Left lung (tissue), 10 donors: ENCODE data around the gene MAP1LC3B2. TPM values are rescaled to one million over a fixed set of nuclear protein-coding genes. Genes with fewer than 3 reads are reported as not detected.
A peak's percentile ranks its signal among the peaks of the same experiment; 100 is the strongest.

ENCODE experiments used
- ATAC-seq: fragments of 200-7000 bp; cut with Tn5 transposase; one replicate; pipeline ENCODE4 v1.9.1; 2020; ENCODE audit warnings: moderate library complexity
- DNase-seq, 4 donors: peaks; one replicate each; pipeline ENCODE4 v3.0.0-alpha.2; 2013 to 2020
- H3K27ac ChIP-seq, 2 donors: fragments of 200-600 bp; sonication (generic) in 1 of 2; one replicate each; pipeline versions ENCODE4 v1.5.0 to v1.8.0; 2020 to 2021
- H3K27me3 ChIP-seq, 2 donors: fragments of 200-600 bp; sonication (generic) in 1 of 2; one replicate each; pipeline versions ENCODE4 v1.5.0 to v1.8.0; 2020 to 2021
- H3K36me3 ChIP-seq, 2 donors: fragments of 200-600 bp; sonication (generic) in 1 of 2; one replicate each; pipeline versions ENCODE4 v1.5.0 to v1.8.0; 2020 to 2021
- H3K4me1 ChIP-seq, 2 donors: fragments of 200-600 bp; one replicate each; pipeline ENCODE4 v1.8.0; 2021
- H3K4me3 ChIP-seq, 2 donors: fragments of 200-600 bp; sonication (generic) in 1 of 2; one replicate each; pipeline versions ENCODE4 v1.5.0 to v1.8.0; 2020 to 2021; ENCODE audit warnings: mild to moderate bottlenecking in 1 of 2
- H3K9me3 ChIP-seq, 2 donors: fragments of 200-600 bp; sonication (generic) in 1 of 2; one replicate each; pipeline versions ENCODE4 v1.5.0 to v1.8.0; 2020 to 2021
- CTCF ChIP-seq, 2 donors: fragments of 200-600 bp; sonication (generic) in 1 of 2; IDR thresholded peaks; one replicate each; pipeline versions ENCODE4 v1.5.0 to v1.8.0; 2021; ENCODE audit warnings: antibody characterized with exemption in 2 of 2
- intact Hi-C, 2 donors: fragments of 100-400 bp; cut with DNase I; formaldehyde crosslinking; loops; one replicate each; pipeline versions ENCODE4 v1.11.2 to v1.14.2; 2022
- polyA plus RNA-seq, 6 donors: library from polyadenylated mRNA; unstranded; fragments of 120-200 nt; gene quantifications; one replicate each; pipeline ENCODE4 v1.2.1, GENCODE V29; 2013; ENCODE audit not compliant: insufficient read length in 6 of 6
- total RNA-seq, 2 donors: library from RNA; stranded (reverse); fragmentation: NEBNext Ultra II Directional; extraction: Animal tissue kit (Norgen Biotek cat#: 25700); gene quantifications; one replicate each; pipeline ENCODE4 v1.2.1, GENCODE V29; 2021
- donor health status: DM: no; HTN: yes; CAD: no.
- donor health status: DM: no; HTN: no; CAD: no.

Gene MAP1LC3B2
- total and polyA plus RNA-seq, 8 donors, result 1.5 to 10.5 (median 5.5) TPM; not detected in 1

GRCh38 chr12:116609319-116610114, 50.3 kb downstream of the MAP1LC3B2 start:
- H3K4me3 ChIP-seq, result no peak overlapping the region
- intact Hi-C loops, result loop anchor here in 1 of 2 donors (10.0 kb wide), 1 partner anchor 465 kb away; no protein-coding TSS in a partner anchor
- peaks cover 5 to 17% of the 10 kb centered on the region in 2 donors for H3K4me1 ChIP-seq
- no peak overlapping the region for H3K27ac ChIP-seq
- no peaks in the 10 kb centered on the region for H3K36me3 ChIP-seq
- ATAC-seq, result no peak
- no peaks in the 10 kb centered on the region for H3K9me3 ChIP-seq
- no peaks in the 10 kb centered on the region for H3K27me3 ChIP-seq
- no peak for DNase-seq
- no peak for TF ChIP-seq CTCF (IDR thresholded peaks at IDR 0.05)

- Histone ChIP-seq H3K27me3 (no peaks in the 10 kb centered on the region), H3K4me1 (peaks cover 4 to 5% of the 10 kb centered on the region in 2 donors), H3K4me3 (no peak overlapping the region), H3K9me3 (no peaks in the 10 kb centered on the region), H3K36me3 (no peaks in the 10 kb centered on the region), H3K27ac (no peak overlapping the region)
- ATAC-seq (peak; percentile 58), DNase-seq (no peak)
- intact Hi-C loops, result no loop called here
- TF ChIP-seq CTCF (IDR thresholded peaks at IDR 0.05), result no peak
Measured at GRCh38 chr12:116610971-116611541, 51.9 kb downstream of the MAP1LC3B2 start.

- Histone ChIP-seq H3K27me3 (no peaks in the 10 kb centered on the region), H3K27ac (no peak overlapping the region), H3K9me3 (no peaks in the 10 kb centered on the region), H3K36me3 (no peaks in the 10 kb centered on the region), H3K4me1 (peaks cover 4 to 5% of the 10 kb centered on the region in 2 donors), H3K4me3 (no peak overlapping the region)
- DNase-seq (no peak), ATAC-seq (no peak)
- intact Hi-C loops, result no loop called here
- TF ChIP-seq CTCF (IDR thresholded peaks at IDR 0.05), result no peak
Measured at GRCh38 chr12:116612436-116612835, 53.3 kb downstream of the MAP1LC3B2 start.

GRCh38 chr12:116613256-116613655, 54.1 kb downstream of the MAP1LC3B2 start:
- intact Hi-C loops, result no loop called here
- DNase-seq (no peak), ATAC-seq (peak; percentile 41)
- peaks cover 0 to 3% of the 10 kb centered on the region in 2 donors for H3K9me3 ChIP-seq
- H3K4me1 ChIP-seq, result peaks cover 4 to 5% of the 10 kb centered on the region in 2 donors
- H3K27ac ChIP-seq, result no peak overlapping the region
- no peak for TF ChIP-seq CTCF (IDR thresholded peaks at IDR 0.05)
- H3K27me3 ChIP-seq, result no peaks in the 10 kb centered on the region
- no peaks in the 10 kb centered on the region for H3K36me3 ChIP-seq
- no peak overlapping the region for H3K4me3 ChIP-seq

GRCh38 chr12:116614194-116614915, 55.2 kb downstream of the MAP1LC3B2 start:
- Histone ChIP-seq H3K36me3 (no peaks in the 10 kb centered on the region), H3K9me3 (peaks cover 0 to 7% of the 10 kb centered on the region in 2 donors), H3K4me1 (peaks cover 2 to 3% of the 10 kb centered on the region in 2 donors), H3K27me3 (no peaks in the 10 kb centered on the region), H3K4me3 (no peak overlapping the region), H3K27ac (no peak overlapping the region)
- TF ChIP-seq CTCF (IDR thresholded peaks at IDR 0.05), result no peak
- DNase-seq (no peak), ATAC-seq (no peak)
- intact Hi-C loops, result no loop called here
